Measurements from ENCODE around the gene ARHGAP26. TPM values are rescaled to one million over a fixed set of nuclear protein-coding genes. Genes with fewer than 3 reads are reported as not detected.

ARHGAP26 gene
- total and polyA plus RNA-seq, 2 experiments from 2014 or later: 9.5 to 16.8 TPM

GRCh38 chr5:142726188-142726731 lies 43.9 kb upstream of the ARHGAP26 start:
- H3K36me3 ChIP-seq (ENCODE audit: insufficient read depth): peaks cover 10% of the 10 kb centered on the region
- Mint-ChIP-seq H3K4me3 (no peak overlapping the region), H3K27me3 (ENCODE audit: insufficient read depth, low read depth, poor library complexity) (peaks cover 3% of the 10 kb centered on the region), H3K4me1 (peaks cover 9% of the 10 kb centered on the region), H3K36me3 (ENCODE audit: low read depth) (peaks cover 6% of the 10 kb centered on the region; the same call in 2 of the 3 replicates), H3K27ac (no peak overlapping the region), H3K9me3 (no peaks in the 10 kb centered on the region)
- H3F3A ChIP-seq (replicated peaks; ENCODE audit: low read depth): no peaks in the 10 kb centered on the region; the same call in 1 of the 2 replicates
- no peak overlapping the region for H2AFZ ChIP-seq
- no peak overlapping the region for H3K4me3 ChIP-seq
- no peaks in the 10 kb centered on the region for H3K79me2 ChIP-seq (replicated peaks; ENCODE audit: insufficient read depth)
- no peaks in the 10 kb centered on the region for H3K4me1 ChIP-seq (ENCODE audit: insufficient read depth)
- no peaks in the 10 kb centered on the region for H3K27me3 ChIP-seq (ENCODE audit: insufficient read depth)
- no peak overlapping the region for H3K4me2 ChIP-seq
- H3K27ac ChIP-seq (ENCODE audit: low read depth): no peak overlapping the region
- DNase-seq (ENCODE audit: low spot score) (no peak), ATAC-seq (no peak)
- TF ChIP-seq ZNF331 (CRISPR knock-in tag; IDR thresholded peaks at IDR 0.05; ENCODE audit: low read depth) (no peak), NANOG (IDR thresholded peaks at IDR 0.05; ENCODE audit: borderline replicate concordance) (no peak), REST (IDR thresholded peaks at IDR 0.05; ENCODE audit: unreplicated experiment) (no peak), EZH2phosphoT487 (IDR thresholded peaks at IDR 0.05; ENCODE audit: unreplicated experiment) (no peak), POLR2AphosphoS5 (IDR thresholded peaks at IDR 0.05; ENCODE audit: low read depth) (no peak), JUNB (IDR thresholded peaks at IDR 0.05; ENCODE audit: unreplicated experiment) (no peak), EZH2 (IDR thresholded peaks at IDR 0.05; ENCODE audit: low read depth, unreplicated experiment) (no peak), CREB1 (CRISPR knock-in tag; IDR thresholded peaks at IDR 0.05; ENCODE audit: low read depth) (no peak), ZNF114 (CRISPR knock-in tag; IDR thresholded peaks at IDR 0.05) (no peak), STAT1 (IDR thresholded peaks at IDR 0.05; ENCODE audit: unreplicated experiment) (no peak)
- TF ChIP-seq, protein P1, sequence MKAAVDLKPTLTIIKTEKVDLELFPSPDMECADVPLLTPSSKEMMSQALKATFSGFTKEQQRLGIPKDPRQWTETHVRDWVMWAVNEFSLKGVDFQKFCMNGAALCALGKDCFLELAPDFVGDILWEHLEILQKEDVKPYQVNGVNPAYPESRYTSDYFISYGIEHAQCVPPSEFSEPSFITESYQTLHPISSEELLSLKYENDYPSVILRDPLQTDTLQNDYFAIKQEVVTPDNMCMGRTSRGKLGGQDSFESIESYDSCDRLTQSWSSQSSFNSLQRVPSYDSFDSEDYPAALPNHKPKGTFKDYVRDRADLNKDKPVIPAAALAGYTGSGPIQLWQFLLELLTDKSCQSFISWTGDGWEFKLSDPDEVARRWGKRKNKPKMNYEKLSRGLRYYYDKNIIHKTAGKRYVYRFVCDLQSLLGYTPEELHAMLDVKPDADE (IDR thresholded peaks at IDR 0.05): no peak
- TF ChIP-seq, protein P2, sequence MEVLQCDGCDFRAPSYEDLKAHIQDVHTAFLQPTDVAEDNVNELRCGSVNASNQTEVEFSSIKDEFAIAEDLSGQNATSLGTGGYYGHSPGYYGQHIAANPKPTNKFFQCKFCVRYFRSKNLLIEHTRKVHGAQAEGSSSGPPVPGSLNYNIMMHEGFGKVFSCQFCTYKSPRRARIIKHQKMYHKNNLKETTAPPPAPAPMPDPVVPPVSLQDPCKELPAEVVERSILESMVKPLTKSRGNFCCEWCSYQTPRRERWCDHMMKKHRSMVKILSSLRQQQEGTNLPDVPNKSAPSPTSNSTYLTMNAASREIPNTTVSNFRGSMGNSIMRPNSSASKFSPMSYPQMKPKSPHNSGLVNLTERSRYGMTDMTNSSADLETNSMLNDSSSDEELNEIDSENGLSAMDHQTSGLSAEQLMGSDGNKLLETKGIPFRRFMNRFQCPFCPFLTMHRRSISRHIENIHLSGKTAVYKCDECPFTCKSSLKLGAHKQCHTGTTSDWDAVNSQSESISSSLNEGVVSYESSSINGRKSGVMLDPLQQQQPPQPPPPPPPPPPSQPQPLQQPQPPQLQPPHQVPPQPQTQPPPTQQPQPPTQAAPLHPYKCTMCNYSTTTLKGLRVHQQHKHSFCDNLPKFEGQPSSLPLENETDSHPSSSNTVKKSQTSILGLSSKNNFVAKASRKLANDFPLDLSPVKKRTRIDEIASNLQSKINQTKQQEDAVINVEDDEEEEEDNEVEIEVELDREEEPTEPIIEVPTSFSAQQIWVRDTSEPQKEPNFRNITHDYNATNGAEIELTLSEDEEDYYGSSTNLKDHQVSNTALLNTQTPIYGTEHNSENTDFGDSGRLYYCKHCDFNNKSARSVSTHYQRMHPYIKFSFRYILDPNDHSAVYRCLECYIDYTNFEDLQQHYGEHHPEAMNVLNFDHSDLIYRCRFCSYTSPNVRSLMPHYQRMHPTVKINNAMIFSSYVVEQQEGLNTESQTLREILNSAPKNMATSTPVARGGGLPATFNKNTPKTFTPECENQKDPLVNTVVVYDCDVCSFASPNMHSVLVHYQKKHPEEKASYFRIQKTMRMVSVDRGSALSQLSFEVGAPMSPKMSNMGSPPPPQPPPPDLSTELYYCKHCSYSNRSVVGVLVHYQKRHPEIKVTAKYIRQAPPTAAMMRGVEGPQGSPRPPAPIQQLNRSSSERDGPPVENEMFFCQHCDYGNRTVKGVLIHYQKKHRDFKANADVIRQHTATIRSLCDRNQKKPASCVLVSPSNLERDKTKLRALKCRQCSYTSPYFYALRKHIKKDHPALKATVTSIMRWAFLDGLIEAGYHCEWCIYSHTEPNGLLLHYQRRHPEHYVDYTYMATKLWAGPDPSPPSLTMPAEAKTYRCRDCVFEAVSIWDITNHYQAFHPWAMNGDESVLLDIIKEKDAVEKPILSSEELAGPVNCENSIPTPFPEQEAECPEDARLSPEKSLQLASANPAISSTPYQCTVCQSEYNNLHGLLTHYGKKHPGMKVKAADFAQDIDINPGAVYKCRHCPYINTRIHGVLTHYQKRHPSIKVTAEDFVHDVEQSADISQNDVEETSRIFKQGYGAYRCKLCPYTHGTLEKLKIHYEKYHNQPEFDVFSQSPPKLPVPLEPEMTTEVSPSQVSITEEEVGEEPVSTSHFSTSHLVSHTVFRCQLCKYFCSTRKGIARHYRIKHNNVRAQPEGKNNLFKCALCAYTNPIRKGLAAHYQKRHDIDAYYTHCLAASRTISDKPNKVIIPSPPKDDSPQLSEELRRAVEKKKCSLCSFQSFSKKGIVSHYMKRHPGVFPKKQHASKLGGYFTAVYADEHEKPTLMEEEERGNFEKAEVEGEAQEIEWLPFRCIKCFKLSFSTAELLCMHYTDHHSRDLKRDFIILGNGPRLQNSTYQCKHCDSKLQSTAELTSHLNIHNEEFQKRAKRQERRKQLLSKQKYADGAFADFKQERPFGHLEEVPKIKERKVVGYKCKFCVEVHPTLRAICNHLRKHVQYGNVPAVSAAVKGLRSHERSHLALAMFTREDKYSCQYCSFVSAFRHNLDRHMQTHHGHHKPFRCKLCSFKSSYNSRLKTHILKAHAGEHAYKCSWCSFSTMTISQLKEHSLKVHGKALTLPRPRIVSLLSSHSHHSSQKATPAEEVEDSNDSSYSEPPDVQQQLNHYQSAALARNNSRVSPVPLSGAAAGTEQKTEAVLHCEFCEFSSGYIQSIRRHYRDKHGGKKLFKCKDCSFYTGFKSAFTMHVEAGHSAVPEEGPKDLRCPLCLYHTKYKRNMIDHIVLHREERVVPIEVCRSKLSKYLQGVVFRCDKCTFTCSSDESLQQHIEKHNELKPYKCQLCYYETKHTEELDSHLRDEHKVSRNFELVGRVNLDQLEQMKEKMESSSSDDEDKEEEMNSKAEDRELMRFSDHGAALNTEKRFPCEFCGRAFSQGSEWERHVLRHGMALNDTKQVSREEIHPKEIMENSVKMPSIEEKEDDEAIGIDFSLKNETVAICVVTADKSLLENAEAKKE (CRISPR knock-in tag; IDR thresholded peaks at IDR 0.05): no peak
- TF ChIP-seq, protein P3, sequence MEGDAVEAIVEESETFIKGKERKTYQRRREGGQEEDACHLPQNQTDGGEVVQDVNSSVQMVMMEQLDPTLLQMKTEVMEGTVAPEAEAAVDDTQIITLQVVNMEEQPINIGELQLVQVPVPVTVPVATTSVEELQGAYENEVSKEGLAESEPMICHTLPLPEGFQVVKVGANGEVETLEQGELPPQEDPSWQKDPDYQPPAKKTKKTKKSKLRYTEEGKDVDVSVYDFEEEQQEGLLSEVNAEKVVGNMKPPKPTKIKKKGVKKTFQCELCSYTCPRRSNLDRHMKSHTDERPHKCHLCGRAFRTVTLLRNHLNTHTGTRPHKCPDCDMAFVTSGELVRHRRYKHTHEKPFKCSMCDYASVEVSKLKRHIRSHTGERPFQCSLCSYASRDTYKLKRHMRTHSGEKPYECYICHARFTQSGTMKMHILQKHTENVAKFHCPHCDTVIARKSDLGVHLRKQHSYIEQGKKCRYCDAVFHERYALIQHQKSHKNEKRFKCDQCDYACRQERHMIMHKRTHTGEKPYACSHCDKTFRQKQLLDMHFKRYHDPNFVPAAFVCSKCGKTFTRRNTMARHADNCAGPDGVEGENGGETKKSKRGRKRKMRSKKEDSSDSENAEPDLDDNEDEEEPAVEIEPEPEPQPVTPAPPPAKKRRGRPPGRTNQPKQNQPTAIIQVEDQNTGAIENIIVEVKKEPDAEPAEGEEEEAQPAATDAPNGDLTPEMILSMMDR (conservative IDR thresholded peaks at IDR 0.05; ENCODE audit: low read depth in 2 of 2): no peak
- peaks cover 5% of the 10 kb centered on the region for H4K20me1 ChIP-seq (replicated peaks; ENCODE audit: insufficient read depth)
- H3K9me2 ChIP-seq (ENCODE audit: insufficient read depth): peaks cover 18% of the 10 kb centered on the region

Data from GM23338 (cell line).